GF-D8 (cell line): ENCODE data around the gene CORO2B.

ENCODE experiments used
- DNase-seq: peaks from one replicate; lab custom pipeline; 2025; lab: John Stamatoyannopoulos, UW

Gene CORO2B, protein sequence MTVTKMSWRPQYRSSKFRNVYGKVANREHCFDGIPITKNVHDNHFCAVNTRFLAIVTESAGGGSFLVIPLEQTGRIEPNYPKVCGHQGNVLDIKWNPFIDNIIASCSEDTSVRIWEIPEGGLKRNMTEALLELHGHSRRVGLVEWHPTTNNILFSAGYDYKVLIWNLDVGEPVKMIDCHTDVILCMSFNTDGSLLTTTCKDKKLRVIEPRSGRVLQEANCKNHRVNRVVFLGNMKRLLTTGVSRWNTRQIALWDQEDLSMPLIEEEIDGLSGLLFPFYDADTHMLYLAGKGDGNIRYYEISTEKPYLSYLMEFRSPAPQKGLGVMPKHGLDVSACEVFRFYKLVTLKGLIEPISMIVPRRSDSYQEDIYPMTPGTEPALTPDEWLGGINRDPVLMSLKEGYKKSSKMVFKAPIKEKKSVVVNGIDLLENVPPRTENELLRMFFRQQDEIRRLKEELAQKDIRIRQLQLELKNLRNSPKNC

DNA sequence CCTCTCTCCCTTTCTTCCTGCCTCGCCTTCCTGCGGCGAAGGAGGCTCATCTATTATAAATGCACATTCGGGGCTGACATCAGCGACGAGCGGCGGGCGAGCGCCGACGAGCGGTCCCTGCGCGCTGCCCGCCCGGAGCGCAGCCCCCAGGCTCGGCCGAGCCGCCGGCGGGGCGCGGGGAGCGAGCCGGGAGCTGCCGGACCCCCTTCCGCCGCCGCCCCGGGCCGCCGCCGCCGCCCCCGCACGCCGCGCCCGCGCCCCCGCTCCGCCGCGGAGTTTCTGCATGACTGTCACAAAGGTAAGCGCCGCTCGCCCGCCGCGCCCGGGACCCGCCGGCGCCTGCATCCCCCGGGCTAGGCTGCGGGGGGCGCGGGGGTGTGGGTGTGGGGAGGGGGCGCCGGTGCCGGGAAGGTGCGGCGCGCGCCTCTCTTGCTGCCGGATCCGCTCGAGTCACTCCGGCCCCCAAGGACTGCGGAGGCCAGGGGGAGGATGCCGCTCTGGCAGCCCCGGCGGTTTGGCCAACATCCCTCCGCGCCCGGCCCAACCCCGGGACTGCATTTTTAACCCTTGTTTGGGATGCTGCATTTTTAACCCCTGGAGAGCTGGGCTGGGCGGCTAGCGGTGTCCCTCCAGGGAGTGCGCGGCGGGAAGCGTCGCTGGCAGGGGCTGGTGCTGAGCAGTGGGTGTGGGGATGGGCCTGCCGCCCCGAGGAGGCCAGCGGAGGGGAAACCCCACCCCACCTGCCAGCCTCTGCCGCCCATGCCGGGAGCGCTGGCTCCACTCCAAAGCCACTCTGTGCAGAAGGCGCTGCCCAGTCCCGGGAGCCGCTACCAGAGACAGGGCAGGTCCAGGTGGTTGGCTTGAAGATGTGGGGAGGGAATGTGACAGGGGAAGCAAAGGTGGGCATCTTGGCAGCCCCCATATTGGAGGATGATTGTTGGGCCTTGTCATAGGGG is at the start of gene CORO2B:
TSS of gene CORO2B (plus strand) at position 14 of the 956 bp plus-strand sequence. CDS start at position 284, 270 bp downstream.
- no peak for DNase-seq

DNA sequence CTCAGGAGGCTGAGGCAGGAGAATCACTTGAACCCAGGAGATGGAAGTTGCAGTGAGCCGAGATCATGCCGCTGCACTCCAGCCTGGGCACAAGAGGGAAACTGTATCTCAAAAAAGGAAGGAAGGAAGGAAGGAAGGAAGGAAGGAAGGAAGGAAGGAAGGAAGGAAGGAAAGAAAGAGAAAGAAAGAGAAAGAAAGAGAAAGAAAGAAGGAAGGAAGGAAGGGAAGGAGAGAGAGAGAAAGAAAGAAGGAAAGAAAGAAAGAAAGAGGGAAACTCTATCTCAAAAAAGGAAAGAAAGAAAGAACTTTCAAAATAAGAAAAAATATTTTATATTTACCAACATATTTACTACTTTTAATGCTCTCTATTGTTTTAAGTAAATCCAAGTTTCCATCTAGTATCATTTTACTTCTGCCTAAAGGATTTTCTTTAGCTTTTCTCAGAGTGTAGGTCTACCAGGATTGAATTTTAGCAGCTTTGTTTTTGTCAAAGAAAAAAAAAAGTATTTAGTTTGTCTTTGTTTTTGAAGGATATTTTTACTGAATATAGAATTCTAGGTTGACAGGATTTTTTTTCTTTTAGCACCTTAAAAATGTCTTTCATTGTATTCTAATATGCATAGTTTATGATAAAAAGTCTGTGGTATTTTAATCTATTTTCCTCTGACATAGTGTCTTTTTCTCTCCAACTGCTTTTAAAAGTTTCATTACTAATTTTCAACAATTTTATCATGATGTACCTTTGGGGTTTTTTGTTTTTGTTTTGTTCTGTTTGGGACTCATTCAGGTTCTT is 47.2 kb upstream of the CORO2B start:
- DNase-seq = no peak

DNA sequence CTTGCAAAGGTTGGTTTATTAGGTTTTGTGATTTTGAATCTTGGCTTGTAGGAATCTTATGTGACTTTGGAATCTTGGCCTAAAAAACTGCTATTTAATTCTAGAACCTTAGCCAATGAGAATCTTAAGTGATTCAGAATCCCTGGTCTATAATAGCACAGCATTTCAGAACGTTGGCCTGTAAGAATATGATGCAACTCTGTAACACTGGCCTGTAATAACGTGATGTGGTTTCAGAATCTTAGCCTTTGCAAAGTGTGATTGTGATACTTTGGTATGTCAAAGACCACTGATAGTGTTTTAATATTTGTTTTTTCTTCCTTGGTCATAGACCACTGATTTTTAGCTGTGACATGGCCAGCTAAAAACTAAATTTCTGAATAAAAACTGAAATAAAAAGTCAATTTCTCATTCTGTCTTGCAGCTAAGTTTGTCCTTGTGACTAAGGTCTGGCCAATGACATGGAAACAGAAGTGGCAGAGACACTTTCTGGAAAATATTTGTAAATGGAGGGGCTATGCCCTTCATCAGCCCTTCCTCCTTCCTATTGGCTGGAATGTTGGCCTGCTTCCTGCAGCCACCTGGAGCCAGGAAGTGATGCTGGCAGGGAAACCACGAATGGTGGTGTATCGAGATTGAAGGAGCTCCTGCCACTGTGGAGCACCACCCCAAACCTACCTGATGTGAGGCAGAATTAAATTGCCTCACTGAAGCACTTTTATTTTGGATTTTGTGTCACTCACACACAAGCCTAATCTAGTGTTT is 42.3 kb upstream of the CORO2B start:
- no peak for DNase-seq

DNA sequence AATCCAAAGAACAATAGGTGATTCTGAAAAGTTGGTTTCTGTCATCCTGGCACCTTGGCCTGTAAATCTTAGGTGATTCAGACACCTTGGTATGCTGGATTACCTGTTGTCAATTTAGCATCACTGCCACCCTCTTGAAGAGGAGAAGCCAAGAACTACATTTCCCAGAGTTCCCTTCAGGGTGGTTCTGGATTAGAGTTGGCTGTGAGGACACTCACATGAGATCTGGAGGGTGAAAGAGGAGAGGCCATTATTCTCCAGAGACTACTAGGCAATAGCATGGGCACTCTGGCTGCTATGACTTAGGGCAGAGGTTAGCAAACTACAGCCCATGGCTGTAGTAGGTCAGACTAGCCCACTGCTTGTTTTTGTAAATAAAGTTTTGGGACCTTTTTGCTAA is 41.7 kb upstream of the CORO2B start:
- no peak for DNase-seq

DNA sequence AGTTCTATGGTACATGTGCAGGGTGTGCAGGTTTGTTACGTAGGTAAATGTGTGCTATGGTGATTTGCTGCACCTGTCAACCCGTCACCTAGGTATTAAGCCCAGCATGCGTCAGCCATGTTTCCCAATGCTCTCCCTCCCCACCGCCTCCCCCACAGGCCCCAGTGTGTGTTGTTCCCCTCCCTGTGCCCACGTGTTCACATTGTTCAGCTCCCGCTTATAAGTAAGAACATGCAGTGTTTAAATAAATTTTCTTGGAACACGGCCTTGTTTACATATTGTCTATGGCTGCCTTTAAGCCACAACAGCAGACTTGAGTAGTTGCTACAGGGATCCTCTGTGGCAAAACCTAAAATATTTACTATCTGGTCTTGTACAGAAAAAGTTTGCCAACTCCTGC is 41.3 kb upstream of the CORO2B start:
- no peak for DNase-seq

DNA sequence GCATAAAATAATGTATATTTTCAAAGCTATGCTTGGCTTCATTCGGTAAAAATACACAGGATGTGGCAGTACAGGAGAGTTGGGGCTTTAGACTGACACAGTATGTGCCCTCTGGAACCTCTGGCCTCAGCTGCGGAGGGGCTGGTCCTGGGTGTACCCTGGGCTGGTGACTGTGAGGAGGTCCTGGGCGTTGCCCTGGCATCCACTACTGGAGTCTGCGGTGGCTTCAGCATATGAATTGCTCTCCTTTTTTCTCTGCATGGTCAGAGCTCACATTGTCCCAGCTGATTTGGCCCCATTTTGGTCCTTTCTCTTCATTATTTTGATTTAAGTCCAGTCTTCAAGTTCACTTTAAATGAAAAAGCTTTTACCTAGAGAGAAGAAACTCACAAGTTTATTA is 40.5 kb upstream of the CORO2B start:
- no peak for DNase-seq

DNA sequence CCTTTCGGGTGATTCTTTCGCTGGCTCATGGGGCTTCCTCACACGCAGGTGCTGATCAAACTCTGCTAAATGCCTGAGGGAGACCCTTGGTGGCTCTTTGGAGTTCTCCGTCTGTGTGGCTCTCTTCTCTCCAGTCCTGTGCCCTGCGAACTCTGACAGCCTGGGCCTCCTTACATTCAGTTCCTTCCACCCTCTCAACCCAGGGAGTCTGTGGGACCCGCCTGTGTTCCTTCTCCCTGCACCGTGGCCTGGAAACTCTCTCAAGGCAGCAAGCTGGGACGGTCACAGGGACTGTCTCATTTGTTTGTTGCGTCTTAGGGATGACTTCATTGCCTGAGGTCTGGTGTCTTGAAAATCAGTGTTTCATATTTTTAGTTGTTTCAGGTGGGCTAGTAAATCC is 37.0 kb upstream of the CORO2B start:
- no peak for DNase-seq

DNA sequence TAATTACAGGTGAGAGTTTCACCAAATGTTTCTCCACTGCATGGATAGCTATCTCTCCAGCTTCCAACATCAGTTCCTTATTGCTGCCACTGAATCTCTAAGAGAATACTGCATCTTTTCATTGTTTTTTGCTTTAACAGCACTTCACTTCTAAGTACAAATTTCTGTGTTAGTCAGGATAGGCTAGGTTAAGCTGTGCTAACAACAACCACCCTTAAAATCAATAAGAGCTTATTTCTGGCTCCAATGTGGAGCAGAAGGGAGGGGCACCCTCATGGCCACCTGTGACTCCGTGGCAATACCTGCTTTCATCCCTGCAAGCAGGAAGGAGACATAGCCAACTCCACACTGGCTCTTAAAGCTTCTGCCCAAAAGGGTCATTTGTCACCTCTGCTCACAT is 36.4 kb upstream of the CORO2B start:
- DNase-seq = no peak

DNA sequence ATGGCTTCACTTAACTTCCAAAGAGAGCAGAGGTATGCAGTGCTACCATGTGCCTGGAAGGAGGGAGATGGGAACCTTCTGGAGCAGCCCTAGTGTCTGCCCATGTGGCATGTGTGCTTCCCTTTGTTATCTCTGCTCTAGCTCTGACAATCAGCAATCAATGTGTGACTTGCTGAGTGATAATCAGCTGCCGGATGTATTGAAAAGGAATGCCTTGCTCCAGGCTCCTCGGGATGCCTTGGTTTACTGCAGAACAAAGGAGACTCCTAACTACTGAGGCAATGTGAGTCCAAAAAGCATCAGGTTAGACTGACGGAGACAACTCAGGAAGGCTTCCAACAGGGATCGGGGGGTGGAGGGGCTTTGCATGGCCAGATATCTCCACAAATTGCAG is 36.0 kb upstream of the CORO2B start:
- DNase-seq = no peak

DNA sequence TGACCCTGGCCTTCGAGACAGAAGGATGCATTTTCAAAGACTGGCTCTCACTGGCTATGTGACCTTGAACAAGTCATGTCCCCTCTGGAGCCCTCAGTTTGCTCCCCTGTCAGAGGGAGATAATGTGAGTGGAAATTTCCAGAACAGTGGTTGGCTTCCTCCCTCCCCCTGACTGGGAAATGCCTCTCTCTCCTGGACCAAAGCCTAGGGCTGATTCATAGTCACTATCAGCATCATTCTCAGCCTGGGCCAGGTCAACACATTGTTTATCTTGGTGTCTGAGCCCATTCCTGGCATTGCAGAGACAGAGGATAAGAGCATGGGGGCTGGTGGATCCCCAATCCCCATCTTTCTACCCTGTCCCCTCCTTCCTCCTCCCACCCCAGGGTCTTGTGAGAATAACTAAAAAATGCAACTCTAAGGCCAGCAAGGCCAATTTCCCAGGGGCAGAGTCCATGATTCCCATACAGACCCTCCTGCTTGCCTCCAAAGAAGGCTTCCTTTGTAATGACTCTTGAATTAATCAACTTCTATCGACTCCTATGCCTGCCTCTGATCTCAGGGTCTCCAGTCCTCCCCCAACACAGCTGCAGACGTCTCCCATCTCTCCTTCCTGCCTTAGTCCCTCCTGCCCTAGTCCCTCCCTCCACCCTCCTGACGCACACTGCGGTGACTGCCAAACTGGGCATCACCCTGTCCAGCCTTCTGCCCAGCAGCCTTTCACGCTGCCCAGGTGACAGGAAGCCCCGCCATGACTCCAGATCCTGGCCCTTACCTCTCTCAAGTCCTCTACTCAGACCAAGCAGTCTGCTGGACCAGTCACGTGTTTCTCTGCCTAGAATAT is 35.4 kb upstream of the CORO2B start:
- DNase-seq = no peak

DNA sequence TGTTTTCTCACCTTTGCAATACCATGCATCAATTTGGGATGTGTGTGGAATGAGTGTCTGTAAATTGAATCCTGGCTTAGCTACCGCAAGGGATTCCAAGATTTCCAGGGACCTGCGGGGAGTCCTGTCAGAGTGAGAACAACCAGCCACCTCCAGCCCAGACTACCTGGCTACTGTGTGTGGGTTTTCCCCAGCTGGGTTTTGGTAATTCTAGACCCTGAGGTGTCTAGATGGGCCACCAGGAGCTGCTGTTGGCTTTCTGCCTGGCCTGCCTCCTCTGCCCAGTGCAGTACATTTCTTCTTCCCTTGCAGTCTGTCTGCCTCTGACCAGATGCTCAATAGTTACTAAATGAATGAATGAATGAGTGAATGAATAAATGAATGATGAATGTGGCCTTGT is 32.5 kb upstream of the CORO2B start:
- DNase-seq = no peak

DNA sequence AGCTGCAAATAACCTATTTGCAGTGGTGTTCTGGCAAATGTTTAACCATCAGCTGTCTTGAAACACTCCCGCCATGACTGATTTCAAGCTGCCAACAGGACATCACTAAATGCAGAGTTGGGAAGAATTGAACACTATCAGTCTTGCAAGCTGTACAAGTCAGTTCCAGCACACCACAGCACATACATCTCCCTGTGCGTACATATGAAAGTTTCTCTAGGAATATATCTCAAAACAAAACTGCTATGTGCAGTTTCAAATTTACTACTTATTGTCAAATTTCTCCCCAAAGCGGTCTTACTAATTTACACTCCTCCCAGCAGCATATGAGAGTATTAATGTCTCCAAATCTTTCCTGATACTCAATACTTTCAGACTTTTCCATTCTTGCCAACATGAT is 30.4 kb upstream of the CORO2B start:
- DNase-seq = no peak

DNA sequence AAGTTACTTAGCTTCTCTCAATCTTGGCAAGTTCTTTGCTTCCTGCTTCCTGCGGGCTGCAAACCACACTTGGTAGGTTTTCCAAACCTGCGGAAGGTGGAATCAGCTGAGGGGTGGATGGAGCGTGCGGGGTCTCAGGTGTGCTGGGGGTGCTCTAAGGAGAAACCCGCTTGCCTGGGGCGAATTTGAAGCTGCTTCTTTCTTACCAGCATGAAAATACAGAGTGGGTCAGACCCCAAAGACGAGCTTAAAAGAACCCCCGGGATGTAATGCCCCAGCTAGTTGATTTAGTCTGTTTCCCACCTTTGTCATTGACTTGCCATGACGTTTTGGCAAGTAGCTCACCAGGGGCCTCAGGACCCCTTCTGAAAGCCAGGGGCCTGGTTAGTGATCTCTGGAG is 28.8 kb upstream of the CORO2B start:
- DNase-seq = no peak

DNA sequence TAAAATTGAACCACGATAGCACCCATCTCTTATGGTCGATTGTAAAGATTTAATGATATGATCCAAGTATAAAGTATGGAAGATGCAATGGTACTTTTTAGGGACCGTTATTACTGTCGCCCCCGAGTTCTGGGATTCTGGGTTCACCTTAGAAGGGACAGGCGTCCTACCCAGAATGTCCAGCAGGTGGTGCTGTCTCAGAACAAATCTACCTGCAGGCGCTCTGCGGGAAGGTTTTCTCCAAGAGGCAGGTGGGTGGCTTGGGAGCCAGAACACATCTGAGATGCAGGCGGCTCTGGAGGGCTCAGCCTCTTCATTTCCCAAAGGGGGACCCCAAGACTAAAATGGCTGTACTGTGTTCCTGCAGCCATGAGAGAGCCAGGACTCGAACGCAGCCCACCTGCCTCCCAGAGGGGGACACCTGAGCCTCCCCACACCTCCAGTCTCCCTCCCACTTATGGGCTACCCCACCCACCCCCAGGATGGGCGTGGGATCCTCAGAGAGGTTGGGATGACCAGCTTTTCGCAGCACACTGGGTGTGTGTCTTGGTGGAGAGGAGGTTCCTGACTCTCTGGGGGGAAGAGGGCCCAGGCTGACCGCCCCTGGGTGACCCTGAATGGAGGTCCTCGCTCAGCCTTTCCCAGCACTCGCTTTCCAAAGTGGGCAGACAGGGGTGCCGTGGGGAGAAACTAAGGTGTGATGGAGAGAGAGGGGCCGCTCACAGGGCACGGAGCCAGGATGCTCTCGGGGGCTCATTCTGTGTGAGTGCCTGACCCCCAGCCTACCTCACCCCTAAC is 28.1 kb upstream of the CORO2B start:
- no peak for DNase-seq

DNA sequence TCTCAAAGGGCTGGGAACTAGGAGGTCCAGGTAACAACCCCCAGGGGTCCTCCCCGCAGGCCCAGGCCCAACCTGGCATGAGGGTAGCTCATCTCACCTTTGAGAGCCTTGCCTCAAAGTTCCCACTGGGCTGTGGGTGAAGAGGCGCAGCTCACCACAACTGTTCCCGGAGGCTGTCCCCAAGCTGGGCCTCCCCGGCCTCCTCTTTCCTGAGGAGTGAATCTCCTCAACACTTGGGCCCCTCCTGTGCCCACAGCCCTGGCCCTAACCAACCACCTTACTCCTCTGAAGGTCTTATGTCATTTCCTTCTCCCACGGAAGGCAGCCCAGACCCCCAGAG is 27.5 kb upstream of the CORO2B start:
- DNase-seq = no peak

DNA sequence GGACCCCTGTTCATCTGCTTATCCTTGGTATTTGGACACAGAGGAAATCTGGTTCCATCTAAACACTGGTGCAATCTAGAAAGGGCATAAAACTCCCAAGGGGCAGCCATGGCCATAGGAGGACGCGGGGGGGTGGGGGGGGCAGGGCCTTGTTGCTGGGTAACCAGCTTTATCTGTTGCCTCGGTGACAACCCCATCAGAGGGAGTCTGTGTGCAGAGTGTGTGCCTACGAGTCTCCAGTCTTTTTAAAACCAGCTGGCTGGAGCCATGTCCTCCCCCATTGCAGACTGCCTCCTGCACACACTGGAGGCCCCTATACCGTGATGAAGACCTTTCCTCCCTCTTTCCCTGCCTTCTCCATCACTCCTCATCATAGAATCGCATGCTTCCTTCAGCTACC is 26.4 kb upstream of the CORO2B start:
- no peak for DNase-seq

DNA sequence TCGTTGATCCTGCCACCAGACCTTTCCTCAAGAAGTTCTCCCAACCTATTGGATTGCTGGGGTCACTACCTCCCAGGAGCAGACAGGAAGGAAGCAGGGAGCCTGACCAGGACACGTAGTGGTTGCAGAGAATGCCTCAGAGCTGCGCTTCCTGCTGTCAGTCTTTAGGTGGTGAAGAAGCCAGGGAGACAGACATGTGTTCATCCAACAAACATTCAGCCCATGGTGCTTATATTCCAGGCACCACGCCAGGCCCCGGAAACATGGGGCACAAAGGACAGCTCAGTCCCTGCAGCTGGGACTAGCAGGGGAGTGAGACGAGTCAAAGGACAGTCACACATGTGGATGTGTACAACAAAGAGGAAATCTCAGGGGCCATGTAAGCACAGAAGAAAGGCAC is 26.0 kb upstream of the CORO2B start:
- DNase-seq = no peak

DNA sequence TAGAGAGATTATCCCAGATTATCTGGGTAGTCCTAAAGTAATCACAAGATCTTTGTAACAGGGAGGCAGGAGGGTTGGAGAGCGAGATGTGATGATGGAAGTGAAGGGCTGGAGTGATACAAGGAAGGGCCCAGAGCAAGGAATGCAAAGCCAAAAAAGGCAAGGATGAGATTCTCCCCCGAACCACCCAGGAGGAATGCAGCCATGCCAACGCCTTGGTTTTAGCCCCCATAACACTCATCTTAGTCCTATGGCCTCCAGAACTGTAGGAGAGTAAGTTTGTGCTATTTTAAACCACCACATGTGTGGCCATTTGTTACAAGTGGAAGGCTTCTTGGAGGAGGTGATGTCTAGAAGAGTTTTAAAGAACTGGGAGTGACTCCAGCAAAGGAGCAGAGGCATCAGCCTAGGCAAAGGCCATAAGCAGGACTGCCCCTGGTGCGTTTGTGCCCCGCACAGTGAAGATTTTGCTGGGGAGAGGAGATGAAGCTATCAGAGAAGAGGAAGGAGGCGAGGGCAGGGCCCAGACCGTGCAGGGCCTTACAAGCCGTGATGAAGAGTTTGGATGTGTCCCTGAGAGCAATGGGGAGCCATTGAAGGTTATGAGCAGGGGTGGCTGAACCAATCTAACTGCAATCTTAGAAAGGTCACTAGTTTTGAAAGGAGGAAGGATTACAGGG is 25.3 kb upstream of the CORO2B start:
- no peak for DNase-seq
